Measurements from ENCODE around the gene ZCRB1.

DNA sequence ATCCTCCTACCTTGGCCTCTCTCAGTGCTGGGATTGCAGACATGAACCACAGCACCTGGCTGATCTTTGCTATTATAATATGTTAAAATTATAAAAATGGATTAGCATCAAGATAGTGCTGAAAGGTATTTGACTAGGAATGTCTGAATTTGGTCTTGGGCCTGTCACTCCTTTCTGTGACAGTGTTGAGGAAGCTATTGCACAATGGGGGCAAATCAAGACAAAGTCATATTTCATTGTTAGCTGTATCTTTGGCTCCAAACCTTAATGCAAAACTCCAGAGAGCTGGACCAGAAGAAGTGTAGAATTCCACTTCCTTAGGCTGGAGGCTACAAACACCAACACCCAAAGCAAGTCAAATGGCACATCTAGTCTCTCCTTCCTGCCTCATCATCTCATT is 42.2 kb downstream of the ZCRB1 start:
- TF ChIP-seq EZH2phosphoT487 (IDR thresholded peaks at IDR 0.05; ENCODE audit: low read length): no peak
- no peak for TF ChIP-seq CTCF (IDR thresholded peaks at IDR 0.05; ENCODE audit: low read length)
